Keratinocyte (primary cell): ENCODE data around the gene ETV3. TPM values are rescaled to one million over a fixed set of nuclear protein-coding genes. Genes with fewer than 3 reads are reported as not detected.

ENCODE experiments used
- DNase-seq: peaks from one replicate; pipeline ENCODE4 v3.0.0-alpha.2; 2011; ENCODE audit warnings: low read depth, missing footprints, low spot score
- FAIRE-seq: peaks from 2 replicates; lab custom pipeline; 2011; peaks lifted over from hg19 to GRCh38; lab: Jason Lieb, UNC
- H2AFZ ChIP-seq: 2 replicates; pipeline ENCODE4 v1.6.0; 2012; ENCODE audit warnings: low read length, control low read depth, inconsistent platforms; ENCODE audit not compliant: control insufficient read depth
- H3K27ac ChIP-seq: 2 replicates; pipeline ENCODE4 v1.5.1; 2011; ENCODE audit warnings: low read length; ENCODE audit not compliant: control insufficient read depth, insufficient read depth
- H3K27me3 ChIP-seq: 3 replicates; pipeline ENCODE4 v1.6.0; 2011; ENCODE audit warnings: low read length; ENCODE audit not compliant: control insufficient read depth, insufficient read depth; ENCODE audit errors: extremely low read depth
- H3K36me3 ChIP-seq, 2 experiments: 2 replicates in 1 of 2; 3 replicates in 1 of 2; pipeline ENCODE4 v1.5.1; 2011; ENCODE audit warnings: low read length in 2 of 2, mild to moderate bottlenecking in 1 of 2; ENCODE audit not compliant: control insufficient read depth in 2 of 2, insufficient read depth in 2 of 2; ENCODE audit errors: extremely low read depth in 1 of 2
- H3K4me1 ChIP-seq: 3 replicates; pipeline ENCODE4 v1.5.1; 2011; ENCODE audit warnings: low read length; ENCODE audit not compliant: control insufficient read depth, insufficient read depth; ENCODE audit errors: extremely low read depth
- H3K4me2 ChIP-seq: 3 replicates; pipeline ENCODE4 v1.6.0; 2011; ENCODE audit warnings: low read depth, low read length; ENCODE audit not compliant: control insufficient read depth, insufficient read depth; ENCODE audit errors: extremely low read depth
- H3K4me3 ChIP-seq, 3 experiments: fragments of 200-600 bp in 1 of 3; sonication (generic) in 1 of 3; 2 replicates in 2 of 3; 3 replicates in 1 of 3; pipeline ENCODE4 v1.5.1; 2011 to 2016; ENCODE audit warnings: low read length in 3 of 3, mild to moderate bottlenecking in 3 of 3, control low read depth in 2 of 3, inconsistent platforms in 1 of 3, low read depth in 1 of 3, mixed read lengths in 1 of 3, mixed run types in 1 of 3, moderate library complexity in 1 of 3; ENCODE audit not compliant: control insufficient read depth in 2 of 3, insufficient read depth in 2 of 3; ENCODE audit errors: extremely low read depth in 1 of 3
- H3K79me2 ChIP-seq: 2 replicates; pipeline ENCODE4 v1.6.0; 2012; ENCODE audit warnings: low read length; ENCODE audit not compliant: control insufficient read depth, insufficient read depth
- H3K9ac ChIP-seq: 3 replicates; pipeline ENCODE4 v1.6.0; 2011; ENCODE audit warnings: low read length; ENCODE audit not compliant: control insufficient read depth, insufficient read depth; ENCODE audit errors: extremely low read depth
- H3K9me1 ChIP-seq: 3 replicates; pipeline ENCODE4 v1.6.0; 2011; ENCODE audit warnings: low read length; ENCODE audit not compliant: control insufficient read depth, insufficient read depth; ENCODE audit errors: extremely low read depth
- H3K9me3 ChIP-seq: 2 replicates; pipeline ENCODE4 v1.5.1; 2012; ENCODE audit warnings: low read depth, low read length; ENCODE audit not compliant: control insufficient read depth
- H4K20me1 ChIP-seq: 3 replicates; pipeline ENCODE4 v1.6.0; 2011; ENCODE audit warnings: low read length; ENCODE audit not compliant: control insufficient read depth, insufficient read depth; ENCODE audit errors: extremely low read depth
- EZH2 ChIP-seq: IDR thresholded peaks from one replicate; pipeline ENCODE4 v1.6.1; 2012; ENCODE audit warnings: inconsistent platforms, mild to moderate bottlenecking, low read length, moderate library complexity
- dilution Hi-C: fragments of 300-500 bp; cut with MboI; formaldehyde crosslinking; loops from one replicate; pipeline ENCODE4 v1.7.0; 2020; ENCODE audit warnings: low sequenced_read_pairs; ENCODE audit not compliant: extremely low pct_ligation_motif_present
- polyA plus RNA-seq, 5 experiments: library from polyadenylated mRNA; depleted of rRNA in 3 of 5; stranded (reverse) in 3 of 5; stranded (forward) in 1 of 5; unstranded in 1 of 5; fragments of >200 nt; gene quantifications; 1 replicate in 1 of 5; 2 replicates in 3 of 5; 3 replicates in 1 of 5; pipeline versions ENCODE4 v1.2.1 to v1.2.3, GENCODE V29; 2011 to 2012; ENCODE audit warnings: missing spikeins in 2 of 5, low read depth in 1 of 5, low replicate concordance in 1 of 5
- TF ChIP-seq, protein P1 (sequence below), 3 experiments: IDR thresholded peaks in 1 of 3; conservative IDR thresholded peaks in 1 of 3; optimal IDR thresholded peaks in 1 of 3; 2 replicates in 2 of 3; 3 replicates in 1 of 3; pipeline versions ENCODE3 to v1.5.1; 2011; ENCODE audit warnings: low read length in 3 of 3, mild to moderate bottlenecking in 3 of 3, moderate library complexity in 2 of 3, control low read depth in 1 of 3, inconsistent platforms in 1 of 3; ENCODE audit not compliant: insufficient read depth in 2 of 3; ENCODE audit errors: extremely low read depth in 1 of 3

Gene ETV3
- polyA plus RNA-seq, 1 donor (not counting 4 experiments of a cell fraction or from before 2014, with no cell fraction given): 22.3 TPM

DNA sequence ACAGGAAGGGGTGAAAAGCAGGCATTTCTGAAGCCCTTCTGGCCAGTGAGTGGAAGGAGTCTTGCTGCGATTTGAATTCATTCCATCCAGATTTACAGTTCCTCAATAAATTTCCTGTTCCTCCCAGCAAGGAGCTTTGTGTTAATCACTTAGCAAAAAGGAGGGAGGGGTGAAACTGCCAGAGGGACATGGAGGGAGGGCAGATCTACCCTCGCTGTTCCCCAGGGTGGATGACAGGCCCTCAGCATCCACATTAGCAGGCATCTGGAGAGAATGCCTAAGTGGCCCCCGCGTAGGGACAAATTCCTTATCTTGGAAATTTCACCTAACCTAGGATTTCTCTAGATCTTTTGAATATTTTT, 1.2 kb downstream of the ETV3 start:
- Histone ChIP-seq H4K20me1 (no peaks in the 10 kb centered on the region), H3K9ac (peak overlapping the region; percentile 92), H3K9me3 (no peaks in the 10 kb centered on the region), H3K36me3 (peaks cover 9% of the 10 kb centered on the region in 2 experiments), H3K4me1 (peaks cover 51% of the 10 kb centered on the region), H3K9me1 (no peaks in the 10 kb centered on the region), H3K27me3 (no peaks in the 10 kb centered on the region), H3K27ac (peak overlapping the region; percentile 84), H3K79me2 (peaks cover 42% of the 10 kb centered on the region), H2AFZ (no peak overlapping the region), H3K4me2 (peak overlapping the region; percentile 92), H3K4me3 (peak overlapping the region; percentile 79 to 96 (median 86))
- TF ChIP-seq, protein P1, sequence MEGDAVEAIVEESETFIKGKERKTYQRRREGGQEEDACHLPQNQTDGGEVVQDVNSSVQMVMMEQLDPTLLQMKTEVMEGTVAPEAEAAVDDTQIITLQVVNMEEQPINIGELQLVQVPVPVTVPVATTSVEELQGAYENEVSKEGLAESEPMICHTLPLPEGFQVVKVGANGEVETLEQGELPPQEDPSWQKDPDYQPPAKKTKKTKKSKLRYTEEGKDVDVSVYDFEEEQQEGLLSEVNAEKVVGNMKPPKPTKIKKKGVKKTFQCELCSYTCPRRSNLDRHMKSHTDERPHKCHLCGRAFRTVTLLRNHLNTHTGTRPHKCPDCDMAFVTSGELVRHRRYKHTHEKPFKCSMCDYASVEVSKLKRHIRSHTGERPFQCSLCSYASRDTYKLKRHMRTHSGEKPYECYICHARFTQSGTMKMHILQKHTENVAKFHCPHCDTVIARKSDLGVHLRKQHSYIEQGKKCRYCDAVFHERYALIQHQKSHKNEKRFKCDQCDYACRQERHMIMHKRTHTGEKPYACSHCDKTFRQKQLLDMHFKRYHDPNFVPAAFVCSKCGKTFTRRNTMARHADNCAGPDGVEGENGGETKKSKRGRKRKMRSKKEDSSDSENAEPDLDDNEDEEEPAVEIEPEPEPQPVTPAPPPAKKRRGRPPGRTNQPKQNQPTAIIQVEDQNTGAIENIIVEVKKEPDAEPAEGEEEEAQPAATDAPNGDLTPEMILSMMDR (optimal IDR thresholded peaks at IDR 0.05 in 1 of 3, IDR thresholded peaks at IDR 0.05 in 1 of 3, conservative IDR thresholded peaks at IDR 0.05 in 1 of 3; ENCODE audit: extremely low read depth in 1 of 3, insufficient read depth in 2 of 3, low read length in 3 of 3): no peak
- no peak for TF ChIP-seq EZH2
- no peak for FAIRE-seq
- DNase-seq: no peak
- dilution Hi-C loops: no loop called here

DNA sequence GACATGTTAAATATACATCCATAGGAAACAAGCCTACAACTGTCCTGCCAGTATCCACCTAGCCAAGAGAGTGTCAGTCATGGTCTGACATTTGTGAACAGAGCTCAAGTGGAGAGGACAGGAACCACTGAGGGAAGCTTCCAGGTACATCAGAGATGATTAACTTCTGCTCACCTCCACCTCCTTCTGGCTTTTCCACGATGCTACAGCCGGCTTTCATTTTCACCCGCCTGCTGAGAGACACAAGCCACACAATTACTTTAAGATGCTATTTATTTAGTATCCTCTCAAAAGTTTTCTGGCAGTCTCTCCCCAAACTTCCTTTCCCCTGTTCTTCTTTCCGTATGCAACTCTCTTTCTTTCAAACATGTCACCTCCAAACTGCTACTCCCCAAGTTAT, 2.1 kb downstream of the ETV3 start:
- DNase-seq (no peak), FAIRE-seq (peak; percentile 69)
- Histone ChIP-seq H3K4me2 (peak overlapping the region; percentile 92), H3K9me3 (no peaks in the 10 kb centered on the region), H3K4me1 (peaks cover 51% of the 10 kb centered on the region), H2AFZ (no peak overlapping the region), H3K9me1 (no peaks in the 10 kb centered on the region), H3K9ac (peak overlapping the region; percentile 92), H4K20me1 (no peaks in the 10 kb centered on the region), H3K27me3 (no peaks in the 10 kb centered on the region), H3K79me2 (peaks cover 49% of the 10 kb centered on the region), H3K27ac (peak overlapping the region; percentile 84), H3K36me3 (peaks cover 9 to 17% of the 10 kb centered on the region in 2 experiments), H3K4me3 (peak overlapping the region; percentile 79 to 96 (median 86))
- dilution Hi-C loops: no loop called here
- TF ChIP-seq, protein P1 (optimal IDR thresholded peaks at IDR 0.05 in 1 of 3, IDR thresholded peaks at IDR 0.05 in 1 of 3, conservative IDR thresholded peaks at IDR 0.05 in 1 of 3; ENCODE audit: extremely low read depth in 1 of 3, insufficient read depth in 2 of 3, low read length in 3 of 3): peak; percentile 54 to 58 (median 55)
- no peak for TF ChIP-seq EZH2
